ENCODE measurements around the gene ZDHHC13. TPM values are rescaled to one million over a fixed set of nuclear protein-coding genes. Genes with fewer than 3 reads are reported as not detected.

Gene ZDHHC13
- polyA plus RNA-seq, 2 of the 4 experiments (the other 2 are of a cell fraction), result 17.6 to 34.3 TPM

- Histone ChIP-seq H3K4me3 (no peak overlapping the region), H3K27ac (no peak overlapping the region), H3K9me3 (no peaks in the 10 kb centered on the region), H3K4me1 (no peaks in the 10 kb centered on the region), H3K4me2 (no peak overlapping the region)
- POLR2A ChIA-PET, result no interaction called here
- 63% methylated on average over 3 of the region's 3 CpGs for WGBS (ENCODE audit: missing lambda C conversion rate)
- TF ChIP-seq CEBPB (IDR thresholded peaks at IDR 0.05), result no peak
- TF ChIP-seq E2F6 (IDR thresholded peaks at IDR 0.05; ENCODE audit: borderline replicate concordance, low read depth), result no peak
- TF ChIP-seq PHF8 (IDR thresholded peaks at IDR 0.05; ENCODE audit: borderline replicate concordance, low read depth), result no peak
- no peak for TF ChIP-seq FOXS1 (CRISPR knock-in tag; IDR thresholded peaks at IDR 0.05)
- TF ChIP-seq MYC (IDR thresholded peaks at IDR 0.05; ENCODE audit: borderline replicate concordance, low read length), result no peak
- no peak for ATAC-seq
- CTCF ChIA-PET, result no interaction called here
- FAIRE-seq, result no peak
- no peak for DNase-seq (ENCODE audit: low read depth in 1 of 2, low spot score in 1 of 2)
Measured at GRCh38 chr11:19145319-19145718, 28.4 kb downstream of the ZDHHC13 start.

- POLR2A ChIA-PET, result no interaction called here
- TF ChIP-seq HOXB5 (CRISPR knock-in tag; IDR thresholded peaks at IDR 0.05) (no peak), RARB (CRISPR knock-in tag; IDR thresholded peaks at IDR 0.05) (no peak), HES2 (IDR thresholded peaks at IDR 0.05) (no peak), BHLHE40 (IDR thresholded peaks at IDR 0.05; ENCODE audit: low read depth, low read length) (no peak), POLR2A (IDR thresholded peaks at IDR 0.05; ENCODE audit: low read length) (no peak), FOSL2 (IDR thresholded peaks at IDR 0.05) (no peak), FOSL2 (CRISPR knock-in tag; IDR thresholded peaks at IDR 0.05) (no peak), EP300 (IDR thresholded peaks at IDR 0.05) (no peak), MAX (IDR thresholded peaks at IDR 0.05) (no peak), FOSB (CRISPR knock-in tag; IDR thresholded peaks at IDR 0.05) (no peak), REST (IDR thresholded peaks at IDR 0.05) (no peak), CHD4 (IDR thresholded peaks at IDR 0.05; ENCODE audit: borderline replicate concordance) (no peak), RFX5 (IDR thresholded peaks at IDR 0.05) (no peak), MYC (IDR thresholded peaks at IDR 0.05; ENCODE audit: borderline replicate concordance, low read length) (no peak), RCOR1 (IDR thresholded peaks at IDR 0.05; ENCODE audit: low read depth, low read length) (no peak), RAD21 (conservative IDR thresholded peaks at IDR 0.05 in 1 of 2, IDR thresholded peaks at IDR 0.05 in 1 of 2) (no peak), E2F6 (IDR thresholded peaks at IDR 0.05; ENCODE audit: borderline replicate concordance, low read depth) (no peak), JUNB (IDR thresholded peaks at IDR 0.05) (no peak), TP53 (CRISPR knock-in tag; IDR thresholded peaks at IDR 0.05) (no peak), MAZ (IDR thresholded peaks at IDR 0.05; ENCODE audit: borderline replicate concordance, low read depth, low read length) (no peak)
- TF ChIP-seq, protein P1, sequence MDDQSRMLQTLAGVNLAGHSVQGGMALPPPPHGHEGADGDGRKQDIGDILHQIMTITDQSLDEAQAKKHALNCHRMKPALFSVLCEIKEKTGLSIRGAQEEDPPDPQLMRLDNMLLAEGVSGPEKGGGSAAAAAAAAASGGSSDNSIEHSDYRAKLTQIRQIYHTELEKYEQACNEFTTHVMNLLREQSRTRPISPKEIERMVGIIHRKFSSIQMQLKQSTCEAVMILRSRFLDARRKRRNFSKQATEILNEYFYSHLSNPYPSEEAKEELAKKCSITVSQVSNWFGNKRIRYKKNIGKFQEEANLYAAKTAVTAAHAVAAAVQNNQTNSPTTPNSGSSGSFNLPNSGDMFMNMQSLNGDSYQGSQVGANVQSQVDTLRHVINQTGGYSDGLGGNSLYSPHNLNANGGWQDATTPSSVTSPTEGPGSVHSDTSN (IDR thresholded peaks at IDR 0.05), result no peak
- no peak for ATAC-seq
- no peaks in the 10 kb centered on the region for H3K9me3 ChIP-seq
- no peak for FAIRE-seq
- CTCF ChIA-PET, result no interaction called here
- H3K4me2 ChIP-seq, result no peak overlapping the region
- H3K4me1 ChIP-seq, result no peaks in the 10 kb centered on the region
- H3K27ac ChIP-seq, result no peak overlapping the region
- H3K4me3 ChIP-seq, result no peak overlapping the region
- 63% methylated on average over 3 of the region's 3 CpGs for WGBS (ENCODE audit: missing lambda C conversion rate)
- no peak for DNase-seq (ENCODE audit: low read depth in 1 of 2, low spot score in 1 of 2)
Measured at GRCh38 chr11:19156892-19157291, 39.9 kb downstream of the ZDHHC13 start.
